B cell (primary cell): Measurements from ENCODE around the gene RPS28. TPM values are rescaled to one million over a fixed set of nuclear protein-coding genes. Genes with fewer than 3 reads are reported as not detected.

ENCODE experiments used
- ATAC-seq: fragments of 200-7000 bp; cut with Tn5 transposase; one replicate; pipeline ENCODE4 v1.10.0; 2021; ENCODE audit warnings: low read depth, mild to moderate bottlenecking, moderate number of reproducible peaks, moderate library complexity
- CTCF ChIA-PET: fragments of 350-600 bp; sonication (Branson Sonifier 250); formaldehyde crosslinking; loops from one replicate; lab custom pipeline; 2021; ENCODE audit warnings: antibody characterized with exemption, inconsistent platforms; lab: Charles Lee
- POLR2A ChIA-PET: fragments of 350-600 bp; sonication (Branson Sonifier 250); formaldehyde crosslinking; loops from one replicate; lab custom pipeline; 2021; ENCODE audit warnings: antibody characterized with exemption; lab: Charles Lee
- DNase-seq: peaks from one replicate; pipeline ENCODE4 v3.0.0; 2013
- H2AFZ ChIP-seq: 2 replicates; pipeline ENCODE4 v1.6.1; 2012; ENCODE audit warnings: mild to moderate bottlenecking, low read depth, low read length; ENCODE audit not compliant: insufficient read depth, poor library complexity, severe bottlenecking
- H3K27ac ChIP-seq, 2 donors: 1 replicate in 1 of 2; 2 replicates in 1 of 2; pipeline ENCODE4 v1.5.1; 2012 to 2013; ENCODE audit warnings: low read length in 2 of 2, mild to moderate bottlenecking in 2 of 2, moderate library complexity in 1 of 2
- H3K27me3 ChIP-seq, 4 experiments: fragments of 200-600 bp in 1 of 4; sonication (generic) in 1 of 4; replicated peaks in 1 of 4; 1 replicate in 2 of 4; 2 replicates in 2 of 4; pipeline versions ENCODE4 v1.6.1 to v1.7.0; 2013 to 2016; ENCODE audit warnings: low read length in 3 of 4, mild to moderate bottlenecking in 2 of 4, mixed read lengths in 1 of 4, moderate library complexity in 1 of 4; ENCODE audit not compliant: insufficient read depth in 4 of 4, control insufficient read depth in 3 of 4; ENCODE audit errors: control extremely low read depth in 1 of 4
- H3K36me3 ChIP-seq, 2 experiments: replicated peaks in 1 of 2; 1 replicate in 1 of 2; 2 replicates in 1 of 2; pipeline versions ENCODE4 v1.6.1 to v1.7.1; 2013; ENCODE audit warnings: low read length in 1 of 2; ENCODE audit not compliant: insufficient read depth in 2 of 2, control insufficient read depth in 1 of 2; ENCODE audit errors: control extremely low read depth in 1 of 2, extremely low read depth in 1 of 2
- H3K4me1 ChIP-seq, 2 donors: fragments of 200-600 bp in 1 of 2; sonication (generic) in 1 of 2; 1 replicate in 1 of 2; 2 replicates in 1 of 2; pipeline versions ENCODE4 v1.5.1 to v1.6.1; 2013 to 2017; ENCODE audit warnings: low read length in 2 of 2; ENCODE audit not compliant: control insufficient read depth in 2 of 2, insufficient read depth in 2 of 2
- H3K4me2 ChIP-seq: replicated peaks from 2 replicates; pipeline ENCODE3; 2012; ENCODE audit warnings: mild to moderate bottlenecking, low read depth, low read length; ENCODE audit not compliant: poor library complexity, severe bottlenecking
- H3K4me3 ChIP-seq, 5 experiments: fragments of 200-600 bp in 1 of 5; sonication (generic) in 1 of 5; 1 replicate in 3 of 5; 2 replicates in 2 of 5; pipeline versions ENCODE4 v1.5.1 to v1.7.0; 2011 to 2016; ENCODE audit warnings: low read length in 4 of 5, mild to moderate bottlenecking in 4 of 5, low read depth in 2 of 5, control low read depth in 1 of 5, moderate library complexity in 1 of 5; ENCODE audit not compliant: insufficient read depth in 1 of 5; ENCODE audit errors: control extremely low read depth in 1 of 5, extremely low read depth in 1 of 5
- H3K79me2 ChIP-seq: fragments of 200-600 bp; sonication (generic); one replicate; pipeline ENCODE4 v1.6.0; 2016; ENCODE audit warnings: low read length; ENCODE audit not compliant: control insufficient read depth, insufficient read depth
- H3K9ac ChIP-seq: fragments of 200-600 bp; sonication (generic); 2 replicates; pipeline ENCODE4 v1.6.1; 2017; ENCODE audit warnings: mild to moderate bottlenecking, low read length, moderate library complexity
- H3K9me3 ChIP-seq, 3 donors: one replicate each; pipeline versions ENCODE4 v1.6.1 to v1.7.1; 2013; ENCODE audit warnings: low read length in 2 of 3; ENCODE audit not compliant: control insufficient read depth in 2 of 3, insufficient read depth in 1 of 3; ENCODE audit errors: control extremely low read depth in 1 of 3
- H4K20me1 ChIP-seq: 2 replicates; pipeline ENCODE4 v1.6.0; 2012; ENCODE audit warnings: mild to moderate bottlenecking, low read length; ENCODE audit not compliant: insufficient read depth, control insufficient read depth, poor library complexity, severe bottlenecking
- H3K27ac Mint-ChIP-seq: one replicate; pipeline ENCODE4 v1.8.0; 2021; ENCODE audit warnings: mixed read lengths
- H3K27me3 Mint-ChIP-seq: one replicate; pipeline ENCODE4 v1.8.0; 2021; ENCODE audit warnings: mixed read lengths
- H3K4me1 Mint-ChIP-seq: one replicate; pipeline ENCODE4 v1.8.0; 2021; ENCODE audit warnings: mixed read lengths
- H3K4me3 Mint-ChIP-seq: one replicate; pipeline ENCODE4 v1.8.0; 2021; ENCODE audit warnings: mixed read lengths
- H3K9me3 Mint-ChIP-seq: one replicate; pipeline ENCODE4 v1.8.0; 2022; ENCODE audit warnings: mixed read lengths; ENCODE audit not compliant: insufficient read depth
- CTCF ChIP-seq: fragments of 200-600 bp; IDR thresholded peaks from one replicate; pipeline ENCODE4 v1.8.0; 2022; ENCODE audit warnings: antibody characterized with exemption, mild to moderate bottlenecking
- EZH2 ChIP-seq: IDR thresholded peaks from 2 replicates; pipeline ENCODE4 v1.6.1; 2012; ENCODE audit warnings: borderline replicate concordance, low read depth, mild to moderate bottlenecking, moderate library complexity, low read length; ENCODE audit not compliant: insufficient read depth, poor library complexity, severe bottlenecking
- WGBS: methylation state at CpG from one replicate; pipeline ENCODE4 v1.1.5; 2013; ENCODE audit warnings: missing lambda C conversion rate; ENCODE audit not compliant: insufficient coverage; 5-methylcytosine and 5-hydroxymethylcytosine counted together
- intact Hi-C: fragments of 100-400 bp; cut with micrococcal nuclease; formaldehyde crosslinking; loops from one replicate; pipeline ENCODE4 v1.10.0; 2022
- polyA plus RNA-seq: library from polyadenylated mRNA; depleted of rRNA; stranded (reverse); fragments of >200 nt; gene quantifications from 2 replicates; pipeline ENCODE4 v1.2.3, GENCODE V29; 2012
- total RNA-seq, 2 donors: library from RNA; stranded (reverse); fragments of 120-200 nt in 1 of 2; gene quantifications; 1 replicate in 1 of 2; 2 replicates in 1 of 2; pipeline versions ENCODE4 v1.2.3 to v1.2.4, GENCODE V29; 2013 to 2022

Gene RPS28
- total and polyA plus RNA-seq, 2 donors (not counting 1 experiment from before 2014, with no cell fraction given): 1,800 to 2,579 TPM

- ChIA-PET POLR2A (interaction anchor here (1.1 to 2.5 kb wide), 3 partner anchors 8 to 192 kb away, joined by 3 to 6 read pairs (median 4); partner anchors contain the start of gene ZNF414), CTCF (interaction anchor here (1.3 kb wide), 1 partner anchor 164 kb away, joined by 6 read pairs; no protein-coding TSS in a partner anchor)
- H3K27me3 ChIP-seq: peaks cover 0 to 3% (median 2%) of the 10 kb centered on the region in 4 experiments
- Mint-ChIP-seq H3K4me3 (peak overlapping the region; percentile 92), H3K27me3 (no peaks in the 10 kb centered on the region), H3K4me1 (peaks cover 42% of the 10 kb centered on the region), H3K27ac (peak overlapping the region; percentile 91), H3K9me3 (no peaks in the 10 kb centered on the region)
- 16% methylated on average over 17 of the region's 30 CpGs for WGBS
- peak; percentile 40 for DNase-seq
- peaks cover 18 to 39% of the 10 kb centered on the region in 2 donors for H3K4me1 ChIP-seq
- peak overlapping the region; percentile 41 to 99 (median 96) for H3K4me3 ChIP-seq
- peak overlapping the region; percentile 98 for H3K9ac ChIP-seq
- H3K27ac ChIP-seq: peak overlapping the region; percentile 80 to 92
- TF ChIP-seq EZH2: no peak
- TF ChIP-seq CTCF: no peak
- H4K20me1 ChIP-seq: peaks cover 8% of the 10 kb centered on the region
- peak overlapping the region; percentile 90 for H3K4me2 ChIP-seq
- peak overlapping the region; percentile 91 for H2AFZ ChIP-seq
- H3K79me2 ChIP-seq: peaks cover 41% of the 10 kb centered on the region
- peaks cover 0 to 20% of the 10 kb centered on the region in 2 experiments for H3K36me3 ChIP-seq
- no peak for ATAC-seq
- intact Hi-C loops: loop anchor here (1.0 kb wide), 5 partner anchors 14 to 378 kb away; partner anchors contain the start of genes CD320 and RAB11B
- no peaks in the 10 kb centered on the region for H3K9me3 ChIP-seq
Measured at GRCh38 chr19:8321986-8322637, 816 bp downstream of the RPS28 start.

- Mint-ChIP-seq H3K9me3 (no peaks in the 10 kb centered on the region), H3K27ac (peak overlapping the region; percentile 17), H3K4me3 (peak overlapping the region; percentile 92), H3K27me3 (no peaks in the 10 kb centered on the region), H3K4me1 (peaks cover 40% of the 10 kb centered on the region)
- Histone ChIP-seq H3K27me3 (peaks cover 0 to 3% (median 2%) of the 10 kb centered on the region in 4 experiments), H3K79me2 (peaks cover 40% of the 10 kb centered on the region), H3K4me1 (peaks cover 18 to 39% of the 10 kb centered on the region in 2 donors), H2AFZ (no peak overlapping the region), H3K9me3 (no peaks in the 10 kb centered on the region), H4K20me1 (peaks cover 8% of the 10 kb centered on the region), H3K4me3 (peak overlapping the region in 3 of 5 experiments; percentile 41 to 99 (median 96)), H3K36me3 (peaks cover 0 to 20% of the 10 kb centered on the region in 2 experiments), H3K4me2 (peak overlapping the region; percentile 90), H3K9ac (peak overlapping the region; percentile 98), H3K27ac (peak overlapping the region in 1 of 2 donors; percentile 92)
- ATAC-seq: no peak
- no peak for DNase-seq
- POLR2A ChIA-PET: interaction anchor here (0.6 kb wide), 1 partner anchor 10 kb away, joined by 3 read pairs; no protein-coding TSS in a partner anchor
- WGBS: 84% methylated on average over 5 of the region's 7 CpGs
- TF ChIP-seq CTCF: no peak
- intact Hi-C loops: no loop called here
- CTCF ChIA-PET: no interaction called here
Measured at GRCh38 chr19:8322638-8322997, 1.3 kb downstream of the RPS28 start.
